ENCODE measurements around the gene ATF6B.

DNA sequence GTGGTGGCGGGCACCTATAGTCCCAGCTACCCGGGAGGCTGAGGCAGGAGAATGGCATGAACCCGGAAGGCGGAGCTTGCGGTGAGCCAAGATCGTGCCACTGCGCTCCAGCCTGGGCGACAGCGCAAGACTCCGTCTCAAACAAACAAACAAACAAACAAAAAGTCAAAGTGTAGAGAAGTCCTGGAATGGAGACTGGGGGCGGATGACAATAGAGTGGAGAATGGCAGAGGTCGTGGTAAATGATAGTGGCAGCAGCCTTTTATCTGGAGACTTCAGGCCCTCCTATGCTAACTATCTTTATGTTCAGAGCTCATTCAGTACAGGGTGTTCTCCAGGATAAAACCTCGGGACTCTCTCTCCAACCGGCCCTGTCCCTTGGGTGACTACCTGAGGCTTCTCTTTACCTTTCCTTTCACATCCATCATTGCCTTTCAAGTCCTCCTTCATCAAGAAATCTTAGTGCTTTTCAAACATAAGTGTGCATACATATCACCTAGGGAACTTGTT lies 3.4 kb upstream of the ATF6B start:
- TF ChIP-seq, protein P1, sequence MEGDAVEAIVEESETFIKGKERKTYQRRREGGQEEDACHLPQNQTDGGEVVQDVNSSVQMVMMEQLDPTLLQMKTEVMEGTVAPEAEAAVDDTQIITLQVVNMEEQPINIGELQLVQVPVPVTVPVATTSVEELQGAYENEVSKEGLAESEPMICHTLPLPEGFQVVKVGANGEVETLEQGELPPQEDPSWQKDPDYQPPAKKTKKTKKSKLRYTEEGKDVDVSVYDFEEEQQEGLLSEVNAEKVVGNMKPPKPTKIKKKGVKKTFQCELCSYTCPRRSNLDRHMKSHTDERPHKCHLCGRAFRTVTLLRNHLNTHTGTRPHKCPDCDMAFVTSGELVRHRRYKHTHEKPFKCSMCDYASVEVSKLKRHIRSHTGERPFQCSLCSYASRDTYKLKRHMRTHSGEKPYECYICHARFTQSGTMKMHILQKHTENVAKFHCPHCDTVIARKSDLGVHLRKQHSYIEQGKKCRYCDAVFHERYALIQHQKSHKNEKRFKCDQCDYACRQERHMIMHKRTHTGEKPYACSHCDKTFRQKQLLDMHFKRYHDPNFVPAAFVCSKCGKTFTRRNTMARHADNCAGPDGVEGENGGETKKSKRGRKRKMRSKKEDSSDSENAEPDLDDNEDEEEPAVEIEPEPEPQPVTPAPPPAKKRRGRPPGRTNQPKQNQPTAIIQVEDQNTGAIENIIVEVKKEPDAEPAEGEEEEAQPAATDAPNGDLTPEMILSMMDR (IDR thresholded peaks at IDR 0.05): no peak
- TF ChIP-seq POLR2A (IDR thresholded peaks at IDR 0.05) (no peak), EP300 (IDR thresholded peaks at IDR 0.05) (no peak)
